GM06990 (cell line): ENCODE data around the gene MEF2C.

Experiments used
- DNase-seq: peaks from one replicate; pipeline ENCODE4 v3.0.0-alpha.2; 2011; ENCODE audit not compliant: insufficient read length; ENCODE audit errors: extremely low read depth
- H3K27me3 ChIP-seq: replicated peaks from 2 replicates; pipeline ENCODE4 v1.6.0; 2011; ENCODE audit warnings: low read length; ENCODE audit not compliant: control insufficient read depth, insufficient read depth
- H3K36me3 ChIP-seq: 2 replicates; pipeline ENCODE4 v1.5.1; 2011; ENCODE audit warnings: low read length; ENCODE audit not compliant: control insufficient read depth, insufficient read depth
- H3K4me3 ChIP-seq: replicated peaks from 2 replicates; pipeline ENCODE4 v1.5.1; 2011; ENCODE audit warnings: low read depth, mild to moderate bottlenecking, control low read depth, low read length
- TF ChIP-seq, protein P1 (sequence below): IDR thresholded peaks from 2 replicates; pipeline ENCODE4 v1.5.1; 2011; ENCODE audit warnings: low read length, control low read depth, mild to moderate bottlenecking, inconsistent platforms; ENCODE audit not compliant: insufficient read depth, poor library complexity, severe bottlenecking

Gene MEF2C

DNA sequence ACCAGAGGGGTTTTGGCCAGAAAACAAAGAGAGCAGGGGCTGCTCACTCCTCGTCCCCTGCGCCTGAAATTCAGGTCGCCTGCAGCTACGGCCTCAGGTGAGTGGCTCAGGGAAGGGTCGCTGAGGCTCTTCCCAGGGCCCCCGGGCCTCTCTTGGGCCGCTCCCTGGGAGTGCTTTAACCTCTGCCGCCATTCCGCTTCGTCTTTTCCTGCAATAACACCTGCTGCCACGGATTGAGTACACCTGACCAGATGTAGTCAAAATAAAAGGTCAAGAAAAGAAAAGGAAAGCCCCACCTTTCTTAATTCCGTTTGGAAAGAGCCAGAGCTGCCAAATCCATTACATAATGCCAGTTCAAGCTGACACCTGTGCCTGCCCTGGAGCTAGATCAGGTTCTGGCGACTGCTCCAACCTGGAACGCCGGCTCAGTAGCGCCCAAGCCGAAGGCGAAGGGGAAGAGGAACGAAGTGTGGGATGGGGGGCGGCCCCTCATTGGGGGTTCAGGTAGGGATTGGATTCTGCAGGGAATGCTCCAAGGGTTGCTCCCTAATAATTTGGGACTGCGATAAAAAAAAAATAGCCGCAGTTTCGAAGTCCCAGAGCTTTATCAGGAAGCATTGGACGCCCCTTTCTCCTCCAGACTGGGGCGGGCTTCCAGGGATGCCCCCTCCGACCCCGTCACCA lies 193.9 kb downstream of the MEF2C start:
- Histone ChIP-seq H3K36me3 (no peaks in the 10 kb centered on the region), H3K4me3 (no peak overlapping the region), H3K27me3 (peaks cover 4% of the 10 kb centered on the region)
- DNase-seq, result no peak
- TF ChIP-seq, protein P1, sequence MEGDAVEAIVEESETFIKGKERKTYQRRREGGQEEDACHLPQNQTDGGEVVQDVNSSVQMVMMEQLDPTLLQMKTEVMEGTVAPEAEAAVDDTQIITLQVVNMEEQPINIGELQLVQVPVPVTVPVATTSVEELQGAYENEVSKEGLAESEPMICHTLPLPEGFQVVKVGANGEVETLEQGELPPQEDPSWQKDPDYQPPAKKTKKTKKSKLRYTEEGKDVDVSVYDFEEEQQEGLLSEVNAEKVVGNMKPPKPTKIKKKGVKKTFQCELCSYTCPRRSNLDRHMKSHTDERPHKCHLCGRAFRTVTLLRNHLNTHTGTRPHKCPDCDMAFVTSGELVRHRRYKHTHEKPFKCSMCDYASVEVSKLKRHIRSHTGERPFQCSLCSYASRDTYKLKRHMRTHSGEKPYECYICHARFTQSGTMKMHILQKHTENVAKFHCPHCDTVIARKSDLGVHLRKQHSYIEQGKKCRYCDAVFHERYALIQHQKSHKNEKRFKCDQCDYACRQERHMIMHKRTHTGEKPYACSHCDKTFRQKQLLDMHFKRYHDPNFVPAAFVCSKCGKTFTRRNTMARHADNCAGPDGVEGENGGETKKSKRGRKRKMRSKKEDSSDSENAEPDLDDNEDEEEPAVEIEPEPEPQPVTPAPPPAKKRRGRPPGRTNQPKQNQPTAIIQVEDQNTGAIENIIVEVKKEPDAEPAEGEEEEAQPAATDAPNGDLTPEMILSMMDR, result no peak

- DNase-seq, result no peak
- H3K4me3 ChIP-seq, result no peak overlapping the region
- H3K36me3 ChIP-seq, result no peaks in the 10 kb centered on the region
- H3K27me3 ChIP-seq, result peaks cover 3% of the 10 kb centered on the region
- TF ChIP-seq, protein P1, result no peak
Observed at GRCh38 chr5:88688156-88688983, 194.6 kb downstream of the MEF2C start.

DNA sequence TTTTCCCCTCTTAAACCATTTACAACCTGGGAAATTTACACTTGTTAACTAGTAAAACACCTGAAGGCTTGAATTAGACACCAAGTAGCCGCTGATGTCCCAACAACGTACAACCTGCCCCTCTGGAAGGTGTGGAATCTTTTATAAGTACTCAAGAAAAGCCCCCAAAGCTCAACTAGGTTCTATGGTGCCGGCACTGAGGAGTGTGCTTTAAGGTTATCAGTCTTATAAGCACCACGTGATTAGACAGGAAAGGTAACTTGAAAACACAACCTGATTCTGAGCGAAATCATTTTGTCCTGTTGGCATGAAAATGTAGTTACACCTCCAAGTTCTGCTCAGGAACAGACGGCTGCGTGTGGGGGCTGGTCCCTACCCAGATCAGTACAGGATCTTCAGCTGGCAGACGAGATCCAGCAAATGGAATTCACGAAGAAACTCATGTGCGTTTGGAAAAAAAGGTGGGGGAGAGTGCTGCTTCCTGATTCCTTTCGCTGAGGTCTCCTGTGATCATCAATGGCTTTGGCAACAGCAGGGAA lies 195.5 kb downstream of the MEF2C start:
- Histone ChIP-seq H3K4me3 (no peak overlapping the region), H3K27me3 (peaks cover 1% of the 10 kb centered on the region; the same call in 1 of the 2 replicates), H3K36me3 (no peaks in the 10 kb centered on the region)
- TF ChIP-seq, protein P1, result no peak
- DNase-seq, result no peak

DNA sequence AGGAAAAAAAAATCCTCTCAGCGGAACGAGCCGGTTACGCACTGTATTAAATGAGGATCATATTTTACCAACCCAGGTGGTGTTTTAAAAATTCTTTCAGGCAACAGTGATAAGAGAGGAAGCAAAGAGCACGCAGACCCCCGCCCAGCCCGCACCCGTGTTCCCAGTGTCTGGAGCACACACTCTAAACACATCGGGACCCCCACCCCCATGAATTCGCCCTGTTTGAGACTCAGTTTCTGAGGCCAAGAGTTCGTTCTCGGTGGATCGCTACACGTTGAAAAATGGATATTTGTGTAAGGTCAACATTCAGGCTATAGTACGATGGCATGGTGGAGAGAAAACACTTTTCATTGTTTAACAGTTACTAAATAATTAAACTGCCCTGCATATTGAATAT lies 196.3 kb downstream of the MEF2C start:
- TF ChIP-seq, protein P1, result no peak
- DNase-seq, result no peak
- Histone ChIP-seq H3K27me3 (no peaks in the 10 kb centered on the region; the same call in 1 of the 2 replicates), H3K36me3 (no peaks in the 10 kb centered on the region), H3K4me3 (no peak overlapping the region)

- H3K4me3 ChIP-seq, result no peak overlapping the region
- no peak for DNase-seq
- TF ChIP-seq, protein P1, result no peak
- H3K36me3 ChIP-seq, result no peaks in the 10 kb centered on the region
- no peaks in the 10 kb centered on the region; the same call in 1 of the 2 replicates for H3K27me3 ChIP-seq
Observed at GRCh38 chr5:88685591-88686541, 197.1 kb downstream of the MEF2C start.
